HepG2 (cell line): Measurements from ENCODE around the gene ECPAS. TPM values are rescaled to one million over a fixed set of nuclear protein-coding genes. Genes with fewer than 3 reads are reported as not detected.

ENCODE experiments used
- ARID2 ChIP-seq: sonication (generic); formaldehyde crosslinking; IDR thresholded peaks from 2 replicates; pipeline ENCODE4 v1.8.1; 2022; ENCODE audit warnings: mild to moderate bottlenecking, missing genetic modification reagents, borderline replicate concordance
- ATM ChIP-seq: fragments of 450-650 bp; IDR thresholded peaks from 2 replicates; pipeline ENCODE4 v1.7.1; 2017; ENCODE audit warnings: mild to moderate bottlenecking, borderline replicate concordance
- FOXK2 ChIP-seq: fragments of 450-650 bp; IDR thresholded peaks from 2 replicates; pipeline ENCODE4 v1.6.1; 2016
- FOXO1 ChIP-seq: sonication (generic); formaldehyde crosslinking; IDR thresholded peaks from 2 replicates; pipeline ENCODE4 v1.4.0; 2020; ENCODE audit warnings: missing genetic modification reagents
- GABPA ChIP-seq, 2 experiments: IDR thresholded peaks; 2 replicates each; pipeline ENCODE4 v1.6.1; 2011 to 2016; ENCODE audit warnings: low read depth in 2 of 2, low read length in 1 of 2, missing biosample characterization in 1 of 2, missing genetic modification characterization in 1 of 2
- GATAD2A ChIP-seq: IDR thresholded peaks from 2 replicates; pipeline ENCODE4 v1.6.1; 2016
- HDAC2 ChIP-seq: sonication (generic); formaldehyde crosslinking; IDR thresholded peaks from 2 replicates; pipeline ENCODE4 v1.4.0; 2020; ENCODE audit warnings: missing genetic modification reagents
- HMGA1 ChIP-seq: sonication (generic); formaldehyde crosslinking; conservative IDR thresholded peaks from 2 replicates; pipeline ENCODE4 v1.4.0; 2020; ENCODE audit warnings: missing genetic modification reagents
- HNF1A ChIP-seq, 2 experiments: sonication (generic) in 1 of 2; formaldehyde crosslinking in 1 of 2; IDR thresholded peaks; 2 replicates each; pipeline versions ENCODE4 v1.4.0 to v1.6.1; 2016 to 2020; ENCODE audit warnings: borderline replicate concordance in 1 of 2, low read depth in 1 of 2, mild to moderate bottlenecking in 1 of 2, missing genetic modification reagents in 1 of 2
- KLF6 ChIP-seq: IDR thresholded peaks from 2 replicates; pipeline ENCODE4 v1.8.0; 2016; ENCODE audit warnings: missing biosample characterization, missing genetic modification reagents
- MED13 ChIP-seq: sonication (generic); formaldehyde crosslinking; IDR thresholded peaks from 2 replicates; pipeline ENCODE4 v1.5.0; 2020; ENCODE audit warnings: missing genetic modification reagents
- MED8 ChIP-seq: sonication (generic); formaldehyde crosslinking; IDR thresholded peaks from 2 replicates; pipeline ENCODE4 v1.8.1; 2023; ENCODE audit warnings: mild to moderate bottlenecking, missing genetic modification reagents; ENCODE audit not compliant: insufficient replicate concordance
- MNT ChIP-seq: fragments of 450-650 bp; IDR thresholded peaks from 2 replicates; pipeline ENCODE4 v1.6.1; 2016
- NCOA2 ChIP-seq: sonication (generic); formaldehyde crosslinking; IDR thresholded peaks from 2 replicates; pipeline ENCODE4 v1.8.0; 2022; ENCODE audit warnings: inconsistent platforms
- NR1H2 ChIP-seq: sonication (generic); formaldehyde crosslinking; IDR thresholded peaks from 2 replicates; pipeline ENCODE4 v1.8.1; 2022; ENCODE audit warnings: low read depth, missing genetic modification reagents, borderline replicate concordance
- SP140L ChIP-seq: sonication (generic); formaldehyde crosslinking; IDR thresholded peaks from 2 replicates; pipeline ENCODE4 v1.4.0; 2020; ENCODE audit warnings: missing genetic modification reagents, borderline replicate concordance
- TBL1XR1 ChIP-seq: fragments of 150-350 bp; IDR thresholded peaks from 2 replicates; pipeline ENCODE4 v1.6.1; 2014; ENCODE audit warnings: borderline replicate concordance, low read length; ENCODE audit not compliant: partially characterized antibody
- TFE3 ChIP-seq: IDR thresholded peaks from 2 replicates; pipeline ENCODE4 v1.6.1; 2016
- TRIM24 ChIP-seq: sonication (generic); formaldehyde crosslinking; IDR thresholded peaks from 2 replicates; pipeline ENCODE4 v1.8.0; 2022; ENCODE audit warnings: mild to moderate bottlenecking, missing genetic modification reagents
- ZNF124 ChIP-seq: sonication (generic); formaldehyde crosslinking; IDR thresholded peaks from 2 replicates; pipeline ENCODE4 v1.4.0; 2020; ENCODE audit warnings: missing genetic modification reagents
- ZNF367 ChIP-seq: sonication (generic); formaldehyde crosslinking; IDR thresholded peaks from 2 replicates; pipeline ENCODE4 v1.4.0; 2020; ENCODE audit warnings: missing genetic modification reagents, borderline replicate concordance
- ZNF446 ChIP-seq: sonication (generic); formaldehyde crosslinking; IDR thresholded peaks from 2 replicates; pipeline ENCODE4 v1.5.0; 2020; ENCODE audit warnings: mild to moderate bottlenecking, missing genetic modification reagents
- ZNF451 ChIP-seq: sonication (generic); formaldehyde crosslinking; IDR thresholded peaks from 2 replicates; pipeline ENCODE4 v1.5.0; 2020; ENCODE audit warnings: mild to moderate bottlenecking, missing genetic modification reagents
- ZNF501 ChIP-seq: sonication (generic); formaldehyde crosslinking; IDR thresholded peaks from 2 replicates; pipeline ENCODE4 v1.5.1; 2020; ENCODE audit warnings: mild to moderate bottlenecking, moderate library complexity, missing genetic modification reagents
- ZNF557 ChIP-seq: sonication (generic); formaldehyde crosslinking; IDR thresholded peaks from 2 replicates; pipeline ENCODE4 v1.4.0; 2020; ENCODE audit warnings: missing genetic modification reagents
- ZNF7 ChIP-seq: IDR thresholded peaks from 2 replicates; pipeline ENCODE4 v1.6.1; 2016; ENCODE audit warnings: missing biosample characterization, missing genetic modification reagents
- polyA plus RNA-seq, 8 experiments: library from polyadenylated mRNA; depleted of rRNA in 3 of 8; stranded (reverse) in 7 of 8; unstranded in 1 of 8; fragments of >200 nt; fragmentation: Illumina TruSeq in 4 of 8; extraction: Trizol in 4 of 8; gene quantifications; 2 replicates each; pipeline versions ENCODE4 v1.2.1 to v1.2.3, GENCODE V29; 2011 to 2016; ENCODE audit warnings: low read depth in 4 of 8, missing spikeins in 1 of 8, mixed read lengths in 1 of 8; ENCODE audit not compliant: insufficient read depth in 1 of 8
- total RNA-seq, 5 experiments: library from RNA; depleted of rRNA; stranded (reverse); fragments of >200 nt; fragmentation: Illumina TruSeq; extraction: Trizol; gene quantifications; 2 replicates each; pipeline ENCODE4 v1.2.3, GENCODE V29; 2016; ENCODE audit warnings: low read depth in 1 of 5

The ECPAS gene
- total and polyA plus RNA-seq, 2 of the 13 experiments (the other 11 are each of a cell fraction or from before 2014, with no cell fraction given) = 35.3 to 58.0 TPM

- TF ChIP-seq NR1H2 (CRISPR knock-in tag) = no peak
- TF ChIP-seq ZNF367 = no peak
- TF ChIP-seq TBL1XR1 = no peak
- no peak for TF ChIP-seq NCOA2
- TF ChIP-seq GATAD2A (CRISPR knock-in tag) = peak; percentile 66
- TF ChIP-seq GABPA (IDR thresholded peaks at IDR 0.05; ENCODE audit: low read depth, low read length) = no peak
- TF ChIP-seq GABPA (CRISPR knock-in tag; IDR thresholded peaks at IDR 0.05; ENCODE audit: low read depth) = no peak
- TF ChIP-seq HDAC2 (CRISPR knock-in tag) = no peak; the same call in 1 of the 2 replicates
- no peak for TF ChIP-seq MED13 (CRISPR knock-in tag)
- no peak for TF ChIP-seq SP140L (CRISPR knock-in tag)
- TF ChIP-seq HMGA1 (CRISPR knock-in tag) = no peak
- no peak for TF ChIP-seq KLF6 (CRISPR knock-in tag)
- no peak for TF ChIP-seq ZNF451
- TF ChIP-seq HNF1A (IDR thresholded peaks at IDR 0.05; ENCODE audit: low read depth) = no peak
- no peak for TF ChIP-seq HNF1A (CRISPR knock-in tag; IDR thresholded peaks at IDR 0.05; ENCODE audit: borderline replicate concordance)
- no peak for TF ChIP-seq ZNF557 (CRISPR knock-in tag)
- TF ChIP-seq TRIM24 (CRISPR knock-in tag) = no peak
- no peak for TF ChIP-seq FOXO1 (CRISPR knock-in tag)
- no peak for TF ChIP-seq MNT
- no peak for TF ChIP-seq ZNF7 (CRISPR knock-in tag)
- TF ChIP-seq ZNF501 (CRISPR knock-in tag) = no peak
- TF ChIP-seq TFE3 = no peak
- TF ChIP-seq ARID2 = no peak
- no peak for TF ChIP-seq ATM
- no peak for TF ChIP-seq FOXK2
- TF ChIP-seq ZNF446 (CRISPR knock-in tag) = no peak
- no peak for TF ChIP-seq MED8
- no peak for TF ChIP-seq ZNF124
Observed at GRCh38 chr9:111429175-111429574, 55.0 kb downstream of the ECPAS start (continued).
